HCT116 (cell line): ENCODE measurements around the gene TLCD1. TPM values are rescaled to one million over a fixed set of nuclear protein-coding genes. Genes with fewer than 3 reads are reported as not detected.

Experiments used
- ATAC-seq: fragments of 200-7000 bp; cut with Tn5 transposase; 2 replicates; pipeline ENCODE4 v1.9.1; 2020; ENCODE audit warnings: mild to moderate bottlenecking, moderate library complexity
- BruUV-seq: library from RNA; stranded (reverse); fragments of 400-500 nt; replicated peaks from 2 replicates; lab custom pipeline; 2021; lab: Mats Ljungman, UMichigan
- CTCF ChIA-PET: fragments of 300-600 bp; sonication (Branson Sonifier 250); formaldehyde crosslinking; loops from one replicate; lab custom pipeline; 2021; ENCODE audit warnings: antibody characterized with exemption; lab: Charles Lee
- POLR2A ChIA-PET: fragments of 300-600, 350-600 bp; sonication (Branson Sonifier 250); formaldehyde crosslinking; loops from one replicate; lab custom pipeline; 2021; ENCODE audit warnings: antibody characterized with exemption; lab: Charles Lee
- RAD21 ChIA-PET, 2 experiments: fragments of 300-600 bp; sonication (Branson Sonifier 250); formaldehyde crosslinking; loops; one replicate each; lab custom pipeline; 2023; ENCODE audit warnings: low total read pairs in 2 of 2; ENCODE audit not compliant: uncharacterized antibody in 2 of 2, unreplicated experiment in 2 of 2, low non-redundant PET in 1 of 2; lab: Charles Lee
- DNase-seq: peaks from one replicate; pipeline ENCODE4 v3.0.0-alpha.2; 2010; ENCODE audit warnings: low read depth, low spot score
- H2AFZ ChIP-seq: fragments of 200-600 bp; shearing (Covaris generic), sonication (generic); 2 replicates; pipeline ENCODE4 v1.6.1; 2017; ENCODE audit warnings: low read depth, mixed run types, mixed read lengths, antibody characterized with exemption, low read length; ENCODE audit not compliant: poor library complexity, severe bottlenecking
- H3K27ac ChIP-seq: 2 replicates; pipeline ENCODE4 v1.5.1; 2012; ENCODE audit warnings: low read depth, low read length
- H3K27me3 ChIP-seq: fragments of 200-600 bp; sonication (generic); 2 replicates; pipeline ENCODE4 v1.6.1; 2016; ENCODE audit warnings: mixed run types, low read length, mixed read lengths; ENCODE audit not compliant: insufficient read depth
- H3K36me3 ChIP-seq, 2 experiments: fragments of 200-500 bp in 1 of 2; fragments of 200-600 bp in 1 of 2; sonication (Bioruptor generic) in 1 of 2; sonication (generic) in 1 of 2; 2 replicates each; pipeline versions ENCODE4 v1.5.1 to v1.6.1; 2014 to 2016; ENCODE audit warnings: low read length in 2 of 2, inconsistent platforms in 1 of 2, mixed read lengths in 1 of 2, mixed run types in 1 of 2; ENCODE audit not compliant: insufficient read depth in 2 of 2, control insufficient read depth in 1 of 2
- H3K4me1 ChIP-seq, 2 experiments: fragments of 200-600 bp in 1 of 2; sonication (generic) in 1 of 2; 2 replicates each; pipeline versions ENCODE4 v1.5.1 to v1.6.1; 2012 to 2017; ENCODE audit warnings: low read length in 2 of 2, inconsistent platforms in 1 of 2, mild to moderate bottlenecking in 1 of 2, mixed read lengths in 1 of 2, mixed run types in 1 of 2, moderate library complexity in 1 of 2; ENCODE audit not compliant: insufficient read depth in 2 of 2, control insufficient read depth in 1 of 2
- H3K4me2 ChIP-seq: fragments of 200-600 bp; sonication (generic); 2 replicates; pipeline ENCODE4 v1.6.1; 2017; ENCODE audit warnings: mixed run types, low read length, mixed read lengths
- H3K4me3 ChIP-seq, 2 experiments: fragments of 200-600 bp in 1 of 2; sonication (generic) in 1 of 2; replicated peaks in 1 of 2; 2 replicates each; pipeline ENCODE4 v1.5.1; 2011 to 2016; ENCODE audit warnings: low read length in 2 of 2, control low read depth in 1 of 2, low read depth in 1 of 2, mild to moderate bottlenecking in 1 of 2, mixed read lengths in 1 of 2, mixed run types in 1 of 2
- H3K79me2 ChIP-seq: fragments of 200-600 bp; sonication (generic); 2 replicates; pipeline ENCODE4 v1.6.1; 2017; ENCODE audit warnings: mild to moderate bottlenecking, mixed run types, low read length, moderate library complexity, mixed read lengths; ENCODE audit not compliant: insufficient read depth
- H3K9ac ChIP-seq: fragments of 200-600 bp; sonication (generic); 2 replicates; pipeline ENCODE4 v1.6.1; 2016; ENCODE audit warnings: low read length, mixed read lengths
- H3K9me2 ChIP-seq: fragments of 200-600 bp; sonication (generic), shearing (Covaris generic); 2 replicates; pipeline ENCODE4 v1.6.1; 2017; ENCODE audit warnings: mixed run types, mild to moderate bottlenecking, moderate library complexity; ENCODE audit not compliant: insufficient read depth
- H3K9me3 ChIP-seq, 2 experiments: fragments of 200-500 bp in 1 of 2; fragments of 200-600 bp in 1 of 2; sonication (Bioruptor generic) in 1 of 2; sonication (generic) in 1 of 2; 2 replicates each; pipeline ENCODE4 v1.6.1; 2014 to 2017; ENCODE audit warnings: low read length in 2 of 2, mixed read lengths in 2 of 2, inconsistent platforms in 1 of 2, low read depth in 1 of 2, mild to moderate bottlenecking in 1 of 2, mixed run types in 1 of 2, moderate library complexity in 1 of 2; ENCODE audit not compliant: control insufficient read depth in 1 of 2, insufficient read depth in 1 of 2
- H4K20me1 ChIP-seq: fragments of 200-600 bp; sonication (generic), shearing (Covaris generic); 2 replicates; pipeline ENCODE4 v1.6.1; 2017; ENCODE audit warnings: mixed run types, mild to moderate bottlenecking, moderate library complexity; ENCODE audit not compliant: insufficient read depth
- CBX3 ChIP-seq: IDR thresholded peaks from 2 replicates; pipeline ENCODE4 v1.6.1; 2012; ENCODE audit warnings: low read depth
- CEBPB ChIP-seq: IDR thresholded peaks from 2 replicates; pipeline ENCODE4 v1.6.1; 2012; ENCODE audit warnings: low read depth
- ELF1 ChIP-seq: IDR thresholded peaks from 2 replicates; pipeline ENCODE4 v1.6.1; 2012; ENCODE audit warnings: low read depth, borderline replicate concordance
- FOSL1 ChIP-seq: IDR thresholded peaks from 2 replicates; pipeline ENCODE4 v1.6.1; 2012; ENCODE audit warnings: low read depth
- MAX ChIP-seq: IDR thresholded peaks from 2 replicates; pipeline ENCODE4 v1.6.1; 2012
- POLR2A ChIP-seq: IDR thresholded peaks from 2 replicates; pipeline ENCODE4 v1.7.0; 2011; ENCODE audit warnings: borderline replicate concordance; ENCODE audit not compliant: insufficient read depth, insufficient read length; ENCODE audit errors: extremely low read depth
- RAD21 ChIP-seq: IDR thresholded peaks from 2 replicates; pipeline ENCODE4 v1.6.1; 2012; ENCODE audit warnings: low read depth, mild to moderate bottlenecking
- REST ChIP-seq: IDR thresholded peaks from 2 replicates; pipeline ENCODE4 v1.6.1; 2012; ENCODE audit warnings: low read depth
- SIN3A ChIP-seq: IDR thresholded peaks from 2 replicates; pipeline ENCODE4 v1.6.1; 2012; ENCODE audit warnings: low read depth
- TCF7L2 ChIP-seq: IDR thresholded peaks from 2 replicates; pipeline ENCODE4 v1.7.0; 2011; ENCODE audit warnings: borderline replicate concordance, inconsistent platforms; ENCODE audit not compliant: insufficient read depth, insufficient read length; ENCODE audit errors: extremely low read depth
- intact Hi-C: fragments of 100-400 bp; cut with micrococcal nuclease; formaldehyde crosslinking; loops from 2 replicates; pipeline ENCODE4 v1.10.0; 2022
- total RNA-seq: library from RNA; stranded (reverse); gene quantifications from one replicate; pipeline ENCODE4 v1.2.1, GENCODE V29; 2021; ENCODE audit not compliant: unreplicated experiment

Gene TLCD1
- total RNA-seq, 1 experiment from 2014 or later = 28.3 TPM

GRCh38 chr17:28702026-28702751 is 23.8 kb downstream of the TLCD1 start (continued):
- TF ChIP-seq TCF7L2 (no peak), FOSL1 (no peak), RAD21 (no peak), SIN3A (no peak), POLR2A (no peak), REST (no peak), CBX3 (no peak), ELF1 (no peak)

GRCh38 chr17:28700830-28701492 is 25.1 kb downstream of the TLCD1 start:
- CTCF ChIA-PET = no interaction called here
- Histone ChIP-seq H3K27me3 (no peaks in the 10 kb centered on the region), H3K27ac (no peak overlapping the region), H3K9me3 (no peaks in the 10 kb centered on the region), H3K9me2 (no peaks in the 10 kb centered on the region), H3K4me1 (no peaks in the 10 kb centered on the region), H4K20me1 (no peaks in the 10 kb centered on the region), H3K4me3 (no peak overlapping the region), H3K9ac (no peak overlapping the region), H2AFZ (no peak overlapping the region), H3K4me2 (no peak overlapping the region), H3K36me3 (peaks cover 46 to 51% of the 10 kb centered on the region in 2 experiments), H3K79me2 (no peaks in the 10 kb centered on the region)
- RAD21 ChIA-PET = no interaction called here
- DNase-seq (no peak), ATAC-seq (no peak)
- no peak for TF ChIP-seq SIN3A
- TF ChIP-seq CEBPB = no peak
- TF ChIP-seq ELF1 = no peak
- no peak for TF ChIP-seq MAX
- TF ChIP-seq RAD21 = no peak
- BruUV-seq = no TSS peak
- intact Hi-C loops = no loop called here
- POLR2A ChIA-PET = interaction anchor here (1.5 kb wide), 1 partner anchor 10 kb away, joined by 7 read pairs; the partner anchor contains the start of gene PROCA1
